Brain microvascular endothelial cell (primary cell): ENCODE data around the gene LCK.

Experiments
- DNase-seq: peaks from one replicate; pipeline ENCODE4 v3.0.0-alpha.2; 2020
- H3K27ac ChIP-seq: fragments of 250-450 bp; sonication (Bioruptor Pico); 2 replicates; pipeline ENCODE4 v1.5.1; 2020; ENCODE audit warnings: mild to moderate bottlenecking, moderate library complexity
- H3K27me3 ChIP-seq: fragments of 250-450 bp; sonication (Bioruptor Pico); replicated peaks from 2 replicates; pipeline ENCODE4 v1.5.1; 2020; ENCODE audit warnings: mild to moderate bottlenecking
- H3K36me3 ChIP-seq: fragments of 250-450 bp; sonication (Bioruptor Pico); replicated peaks from 2 replicates; pipeline ENCODE4 v1.5.1; 2020; ENCODE audit warnings: mild to moderate bottlenecking
- H3K4me3 ChIP-seq: 2 replicates; pipeline ENCODE4 v1.5.1; 2011; ENCODE audit warnings: low read depth, mild to moderate bottlenecking, control low read depth, low read length, moderate library complexity
- CTCF ChIP-seq: IDR thresholded peaks from 2 replicates; pipeline ENCODE4 v1.5.1; 2011; ENCODE audit warnings: low read depth, mild to moderate bottlenecking, moderate library complexity, low read length, control low read depth, inconsistent platforms; ENCODE audit errors: missing control alignments
- in situ Hi-C: cut with HindIII; loops from 2 replicates; pipeline ENCODE4 v1.10.0; 2017; ENCODE audit warnings: low sequenced_read_pairs, low pct_ligation_motif_present

LCK gene

DNA sequence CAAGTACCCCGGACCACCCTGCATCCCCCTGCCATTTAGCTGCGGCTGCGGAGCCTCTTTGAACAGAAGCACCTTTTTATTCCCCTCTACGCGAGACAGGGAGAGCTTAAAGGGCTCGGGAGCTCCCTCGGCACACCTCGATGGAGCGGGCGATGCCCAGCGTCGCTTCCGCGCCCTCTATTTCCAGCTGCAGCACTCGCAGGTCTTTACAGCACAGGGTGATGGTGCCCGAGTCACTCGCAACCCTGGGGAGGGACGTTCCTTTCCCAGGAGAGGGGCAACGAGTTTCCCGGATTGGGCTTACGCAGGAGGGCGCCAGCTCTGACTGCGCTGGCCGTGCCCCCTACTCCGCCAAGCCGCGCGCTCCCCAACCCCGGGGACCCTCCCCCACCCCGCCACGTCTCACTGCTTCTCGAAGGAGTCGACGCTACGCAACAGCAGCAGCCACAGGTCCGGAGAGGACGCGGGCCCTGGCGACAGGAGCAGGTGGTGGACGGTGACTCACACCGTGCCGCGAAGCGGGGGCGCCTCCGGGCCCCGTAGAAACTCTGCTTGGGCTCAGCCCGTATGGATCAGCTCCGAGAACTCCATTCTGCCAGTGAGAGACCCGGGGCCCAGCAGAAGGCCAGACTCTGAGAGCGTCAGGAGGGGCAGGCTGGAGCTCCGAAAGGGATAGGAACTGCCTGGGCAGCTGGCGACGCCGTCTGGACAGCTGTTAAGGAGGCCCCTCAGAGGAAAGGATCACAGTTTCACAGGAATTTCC is 9.9 kb upstream of the LCK start:
- in situ Hi-C loops = no loop called here
- H3K36me3 ChIP-seq = no peaks in the 10 kb centered on the region
- no peak overlapping the region for H3K27ac ChIP-seq
- DNase-seq = peak; percentile 16
- TF ChIP-seq CTCF = peak; percentile 12
- peak overlapping the region; percentile 65 for H3K4me3 ChIP-seq
- no peaks in the 10 kb centered on the region for H3K27me3 ChIP-seq

DNA sequence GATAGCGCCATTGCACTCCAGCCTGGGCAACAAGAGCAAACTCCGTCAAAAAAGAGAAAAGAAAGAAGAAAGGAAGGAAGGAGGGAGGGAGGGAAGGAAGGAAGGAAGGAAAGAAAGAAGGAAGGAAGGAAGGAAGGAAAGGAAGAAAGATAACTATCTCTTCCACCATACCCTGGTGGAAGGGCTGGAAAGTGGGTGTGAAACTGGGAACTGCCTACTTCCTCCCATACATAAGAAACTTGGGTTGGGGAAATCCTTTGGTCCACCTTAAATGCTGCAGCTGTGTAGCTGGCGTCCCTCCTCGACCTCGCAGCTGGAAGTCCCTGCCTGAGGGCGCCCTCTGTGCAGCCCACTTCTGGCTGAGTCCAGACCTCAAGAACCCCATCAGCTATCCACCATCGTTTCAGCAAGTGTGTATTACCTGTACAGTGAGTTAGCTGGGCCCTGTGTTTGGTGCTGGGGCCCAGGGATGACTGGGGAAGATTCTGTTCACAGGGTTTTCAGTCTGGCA is 8.7 kb upstream of the LCK start:
- Histone ChIP-seq H3K4me3 (no peak overlapping the region), H3K36me3 (no peaks in the 10 kb centered on the region), H3K27ac (no peak overlapping the region), H3K27me3 (no peaks in the 10 kb centered on the region)
- no peak for DNase-seq
- in situ Hi-C loops = no loop called here
- no peak for TF ChIP-seq CTCF

- no peak for TF ChIP-seq CTCF
- no peak for DNase-seq
- no peaks in the 10 kb centered on the region for H3K36me3 ChIP-seq
- in situ Hi-C loops = no loop called here
- H3K4me3 ChIP-seq = no peak within 1 kb of the TSS
- no peaks in the 10 kb centered on the region for H3K27me3 ChIP-seq
- no peak within 1 kb of the TSS for H3K27ac ChIP-seq
These were observed 4.2 kb upstream of the LCK start, which contains the start of gene FAM167B for GRCh38 chr1:32246888-32247273. FAM167B (plus strand) TSS chr1:32247222; CDS start chr1:32247422, 200 bp downstream.

- Histone ChIP-seq H3K4me3 (no peak overlapping the region), H3K27me3 (no peaks in the 10 kb centered on the region), H3K27ac (no peak overlapping the region), H3K36me3 (no peaks in the 10 kb centered on the region)
- no peak for DNase-seq
- TF ChIP-seq CTCF = no peak
- in situ Hi-C loops = no loop called here
These were observed 3.6 kb upstream of the LCK start for GRCh38 chr1:32247452-32247851.

- peak; percentile 63 for DNase-seq
These were observed 2.8 kb upstream of the LCK start for GRCh38 chr1:32247983-32248889.

More at GRCh38 chr1:32247983-32248889, 2.8 kb upstream of the LCK start:
- no peaks in the 10 kb centered on the region for H3K36me3 ChIP-seq
- H3K4me3 ChIP-seq = no peak overlapping the region
- peak; percentile 81 for TF ChIP-seq CTCF
- in situ Hi-C loops = no loop called here
- no peak overlapping the region for H3K27ac ChIP-seq
- H3K27me3 ChIP-seq = no peaks in the 10 kb centered on the region
